Hepatocyte (in vitro differentiated cells): Measurements from ENCODE around the gene ZNF763.
"Not testable (repeated sequence)": the region's sequence is repeated elsewhere in the genome, so short reads cannot be mapped to it uniquely, and the experiment has no call there.

Source experiments
- CTCF ChIP-seq: fragments of 200-600 bp; sonication (generic); IDR thresholded peaks from 2 replicates; pipeline ENCODE4 v1.5.1; 2016; ENCODE audit warnings: antibody characterized with exemption, mild to moderate bottlenecking; ENCODE audit not compliant: poor library complexity
- EZH2 ChIP-seq: fragments of 200-600 bp; sonication (generic); IDR thresholded peaks from 2 replicates; pipeline ENCODE4 v1.6.1; 2016; ENCODE audit warnings: antibody characterized with exemption, mild to moderate bottlenecking, borderline replicate concordance
- EZH2phosphoT487 ChIP-seq: fragments of 200-600 bp; sonication (generic); IDR thresholded peaks from one replicate; pipeline ENCODE4 v1.6.1; 2018; ENCODE audit warnings: antibody characterized with exemption, mild to moderate bottlenecking, low read depth, moderate library complexity; ENCODE audit not compliant: unreplicated experiment, severe bottlenecking

DNA sequence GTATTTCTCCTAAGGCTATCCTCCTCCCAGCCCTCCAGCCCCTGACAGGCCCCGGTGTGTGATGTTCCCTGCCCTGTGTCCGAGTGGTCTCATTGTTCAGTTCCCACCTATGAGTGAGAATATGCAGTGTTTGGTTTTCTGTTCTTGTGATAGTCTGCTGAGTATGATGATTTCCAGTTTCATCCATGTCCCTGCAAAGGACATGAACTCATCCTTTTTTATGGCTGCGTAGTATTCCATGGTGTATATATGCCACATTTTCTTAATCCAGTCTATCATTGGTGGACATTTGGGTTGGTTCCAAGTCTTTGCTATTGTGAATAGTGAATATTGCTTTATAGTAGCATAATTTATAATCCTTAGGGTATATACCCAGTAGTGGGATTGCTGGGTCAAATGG is 29.0 kb upstream of the ZNF763 start:
- not testable (repeated sequence) for TF ChIP-seq EZH2, CTCF, EZH2phosphoT487
